ENCODE results near the gene CBFA2T2. TPM values are rescaled to one million over a fixed set of nuclear protein-coding genes. Genes with fewer than 3 reads are reported as not detected.
"Not testable (repeated sequence)": the region's sequence is repeated elsewhere in the genome, so short reads cannot be mapped to it uniquely, and the experiment has no call there.

Gene CBFA2T2
- total and polyA plus RNA-seq, 9 donors: 9.4 to 29.8 (median 21.2) TPM

DNA sequence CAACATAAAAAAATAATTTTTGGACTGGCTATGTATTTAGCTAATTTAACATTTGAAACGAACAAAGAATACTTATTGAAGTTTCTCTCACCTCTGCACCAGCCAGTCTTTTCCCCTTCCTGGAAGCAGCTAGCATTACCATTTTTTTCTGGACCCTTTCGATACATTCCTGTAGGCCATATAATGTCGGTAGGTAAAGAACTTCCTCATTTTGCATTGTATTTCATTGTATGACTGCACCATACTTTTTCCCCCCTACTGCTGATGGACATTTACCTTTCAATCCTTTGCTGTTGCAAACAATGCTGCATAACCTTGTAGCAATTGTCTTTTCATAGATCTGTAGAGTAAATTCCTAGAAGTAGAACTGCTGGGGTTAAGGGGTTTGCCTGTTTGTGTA, 17.6 kb downstream of the CBFA2T2 start:
- H3K27me3 ChIP-seq: no peaks in the 10 kb centered on the region
- intact Hi-C loops (cut with DNase I): no loop called here
- no peak overlapping the region for H3K27ac ChIP-seq
- 90 to 91% (median 90%) methylated on average over 3 of the region's 3 CpGs for WGBS, 3 donors
- no peak for TF ChIP-seq POLR2A (IDR thresholded peaks at IDR 0.05)
- TF ChIP-seq CTCF (IDR thresholded peaks at IDR 0.05): no peak
- no peak for TF ChIP-seq EP300 (IDR thresholded peaks at IDR 0.05)
- H3K4me1 ChIP-seq (ENCODE audit: insufficient read depth): peaks cover 4% of the 10 kb centered on the region
- no peaks in the 10 kb centered on the region for H3K36me3 ChIP-seq
- DNase-seq: no peak
- no peaks in the 10 kb centered on the region for H3K9me3 ChIP-seq
- H3K4me3 ChIP-seq: no peak overlapping the region

DNA sequence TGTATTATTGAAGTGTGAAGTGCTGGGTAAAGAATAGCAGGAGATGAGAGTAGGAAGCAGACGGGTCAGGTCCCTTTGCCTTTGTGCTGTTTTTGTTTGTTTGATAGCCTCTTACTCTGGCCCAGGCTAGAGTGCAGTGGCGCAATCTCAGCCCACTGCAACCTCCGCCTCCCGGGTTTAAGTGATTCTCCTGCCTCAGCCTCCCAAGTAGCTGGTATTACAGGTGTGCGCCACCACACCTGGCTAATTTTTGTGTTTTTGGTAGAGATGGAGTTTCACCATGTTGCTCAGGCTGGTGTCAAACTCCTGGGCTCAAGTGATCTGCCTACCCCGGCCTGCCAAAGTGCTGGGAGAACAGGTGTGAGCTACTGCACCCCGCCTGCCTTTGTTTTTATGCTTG, 18.1 kb downstream of the CBFA2T2 start:
- intact Hi-C loops (cut with DNase I); DNase-seq; H3K9me3 ChIP-seq; H3K4me3 ChIP-seq; H3K36me3 ChIP-seq; H3K27ac ChIP-seq; H3K4me1 ChIP-seq (ENCODE audit: insufficient read depth); H3K27me3 ChIP-seq: not testable (repeated sequence)
- 95 to 96% (median 96%) methylated on average over 7 of the region's 7 CpGs for WGBS, 3 donors

DNA sequence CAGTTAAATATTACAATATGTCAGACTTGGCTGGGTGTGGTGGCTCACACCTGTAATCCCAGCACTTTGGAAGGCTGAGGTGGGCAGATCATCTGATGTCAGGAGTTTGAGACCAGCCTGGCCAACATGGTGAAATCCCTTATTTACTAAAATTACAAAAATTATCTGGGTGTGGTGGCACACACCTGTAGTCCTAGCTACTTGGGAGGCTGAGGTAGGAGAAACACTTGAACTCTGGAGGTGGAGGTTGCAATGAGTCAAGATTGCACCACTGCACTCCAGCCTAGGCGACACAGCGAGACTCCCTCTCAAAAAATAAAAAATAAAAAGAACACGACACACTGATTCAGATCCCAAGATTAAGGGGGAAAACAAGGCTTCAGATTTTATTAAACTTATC, 19.2 kb downstream of the CBFA2T2 start:
- H3K4me1 ChIP-seq (ENCODE audit: insufficient read depth); H3K4me3 ChIP-seq; H3K36me3 ChIP-seq; intact Hi-C loops (cut with DNase I); DNase-seq; H3K27me3 ChIP-seq; H3K9me3 ChIP-seq; H3K27ac ChIP-seq: not testable (repeated sequence)
- WGBS, 3 donors: 95 to 98% (median 95%) methylated on average over 3 of the region's 3 CpGs

GRCh38 chr20:33511876-33512275, 22.0 kb downstream of the CBFA2T2 start:
- H3K36me3 ChIP-seq; H3K4me3 ChIP-seq; H3K27me3 ChIP-seq; DNase-seq; intact Hi-C loops (cut with DNase I); H3K27ac ChIP-seq; H3K4me1 ChIP-seq (ENCODE audit: insufficient read depth); H3K9me3 ChIP-seq: not testable (repeated sequence)
- 92 to 97% (median 95%) methylated on average over 13 of the region's 13 CpGs for WGBS, 3 donors

DNA sequence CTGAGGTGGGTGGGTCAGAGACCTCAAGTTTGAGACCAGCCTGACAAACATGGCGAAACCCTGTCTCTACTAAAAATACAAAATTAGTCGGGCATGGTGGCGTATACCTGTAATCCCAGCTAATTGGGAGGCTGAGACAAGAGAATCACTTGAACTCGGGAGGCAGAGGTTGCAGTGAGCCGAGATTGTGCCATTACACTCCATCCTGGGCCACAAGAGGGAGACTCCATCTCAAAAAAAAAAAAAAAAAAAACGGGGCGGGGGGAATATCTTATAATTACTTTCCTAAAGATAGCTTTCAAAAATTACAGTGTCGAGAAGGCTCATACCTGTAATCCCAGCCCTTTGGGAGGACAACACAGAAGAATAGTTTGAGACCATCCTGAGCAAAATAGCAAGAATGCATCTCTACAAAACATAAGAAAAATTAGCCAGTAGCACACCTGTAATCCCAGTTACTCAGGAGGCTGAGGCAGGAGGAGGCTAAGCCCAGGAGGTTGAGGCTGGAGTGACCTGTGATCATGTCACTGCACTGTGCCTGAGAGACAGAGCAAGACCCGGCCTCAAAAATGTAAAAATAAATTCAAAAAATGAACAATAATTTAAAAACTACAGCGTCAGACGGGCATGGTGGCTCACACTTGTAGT, 25.8 kb downstream of the CBFA2T2 start:
- no peak for TF ChIP-seq EP300 (IDR thresholded peaks at IDR 0.05)
- no peak for TF ChIP-seq POLR2A (IDR thresholded peaks at IDR 0.05)
- TF ChIP-seq CTCF (IDR thresholded peaks at IDR 0.05): no peak
- Histone ChIP-seq H3K9me3 (no peaks in the 10 kb centered on the region), H3K36me3 (no peaks in the 10 kb centered on the region), H3K4me1 (ENCODE audit: insufficient read depth) (peaks cover 2% of the 10 kb centered on the region), H3K4me3 (no peak overlapping the region), H3K27me3 (no peaks in the 10 kb centered on the region), H3K27ac (no peak overlapping the region)
- intact Hi-C loops (cut with DNase I): no loop called here
- WGBS, 3 donors: 88 to 90% (median 89%) methylated on average over 11 of the region's 11 CpGs
- no peak for DNase-seq

GRCh38 chr20:33516882-33517281, 27.0 kb downstream of the CBFA2T2 start:
- no peak for TF ChIP-seq POLR2A (IDR thresholded peaks at IDR 0.05)
- no peak for TF ChIP-seq EP300 (IDR thresholded peaks at IDR 0.05)
- no peak for TF ChIP-seq CTCF (IDR thresholded peaks at IDR 0.05)
- Histone ChIP-seq H3K9me3 (no peaks in the 10 kb centered on the region), H3K4me3 (no peak overlapping the region), H3K27me3 (no peaks in the 10 kb centered on the region), H3K27ac (no peak overlapping the region), H3K36me3 (no peaks in the 10 kb centered on the region), H3K4me1 (ENCODE audit: insufficient read depth) (peaks cover 5% of the 10 kb centered on the region)
- DNase-seq: no peak
- intact Hi-C loops (cut with DNase I): no loop called here
- 12 to 25% (median 20%) methylated on average over 1 of the region's 1 CpG for WGBS, 3 donors
